ENCODE results near the gene ANKRD17.

Gene ANKRD17

GRCh38 chr4:73129319-73129718 is 129.3 kb downstream of the ANKRD17 start:
- no peak overlapping the region for H3K27ac ChIP-seq
- no peak overlapping the region for H3K4me3 ChIP-seq
- TF ChIP-seq, protein P1, sequence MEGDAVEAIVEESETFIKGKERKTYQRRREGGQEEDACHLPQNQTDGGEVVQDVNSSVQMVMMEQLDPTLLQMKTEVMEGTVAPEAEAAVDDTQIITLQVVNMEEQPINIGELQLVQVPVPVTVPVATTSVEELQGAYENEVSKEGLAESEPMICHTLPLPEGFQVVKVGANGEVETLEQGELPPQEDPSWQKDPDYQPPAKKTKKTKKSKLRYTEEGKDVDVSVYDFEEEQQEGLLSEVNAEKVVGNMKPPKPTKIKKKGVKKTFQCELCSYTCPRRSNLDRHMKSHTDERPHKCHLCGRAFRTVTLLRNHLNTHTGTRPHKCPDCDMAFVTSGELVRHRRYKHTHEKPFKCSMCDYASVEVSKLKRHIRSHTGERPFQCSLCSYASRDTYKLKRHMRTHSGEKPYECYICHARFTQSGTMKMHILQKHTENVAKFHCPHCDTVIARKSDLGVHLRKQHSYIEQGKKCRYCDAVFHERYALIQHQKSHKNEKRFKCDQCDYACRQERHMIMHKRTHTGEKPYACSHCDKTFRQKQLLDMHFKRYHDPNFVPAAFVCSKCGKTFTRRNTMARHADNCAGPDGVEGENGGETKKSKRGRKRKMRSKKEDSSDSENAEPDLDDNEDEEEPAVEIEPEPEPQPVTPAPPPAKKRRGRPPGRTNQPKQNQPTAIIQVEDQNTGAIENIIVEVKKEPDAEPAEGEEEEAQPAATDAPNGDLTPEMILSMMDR (IDR thresholded peaks at IDR 0.05), result no peak
- DNase-seq (ENCODE audit: low spot score), result no peak

- TF ChIP-seq, protein P1 (IDR thresholded peaks at IDR 0.05), result no peak
- Histone ChIP-seq H3K27ac (no peak overlapping the region), H3K4me3 (no peak overlapping the region)
- no peak for DNase-seq (ENCODE audit: low spot score)
Measured at GRCh38 chr4:73127839-73128453, 130.7 kb downstream of the ANKRD17 start.

- TF ChIP-seq, protein P1 (IDR thresholded peaks at IDR 0.05), result no peak
- no peak for DNase-seq (ENCODE audit: low spot score)
- H3K4me3 ChIP-seq, result no peak overlapping the region
- no peak overlapping the region for H3K27ac ChIP-seq
Measured at GRCh38 chr4:73109493-73109892, 149.1 kb downstream of the ANKRD17 start.

DNA sequence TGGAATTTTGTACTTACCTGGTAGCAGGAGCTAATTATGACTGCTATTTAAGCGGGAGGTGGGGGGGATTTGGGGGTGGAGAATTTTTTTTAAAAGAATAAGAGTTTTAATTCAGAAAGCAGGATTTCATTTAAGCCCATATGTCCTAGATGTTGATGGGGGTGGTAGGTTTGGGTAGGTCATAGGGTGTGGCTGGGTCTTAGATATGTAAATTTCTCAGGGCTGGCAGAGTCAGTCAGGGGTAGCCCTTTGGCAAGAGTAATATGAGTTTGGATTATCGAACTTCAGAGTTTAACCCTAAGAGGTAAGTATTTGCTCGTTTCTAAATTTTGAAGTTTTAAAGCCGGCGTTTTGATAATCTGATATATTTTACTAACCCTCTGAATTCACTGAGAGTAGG is 153.9 kb downstream of the ANKRD17 start:
- DNase-seq (ENCODE audit: low spot score), result no peak
- TF ChIP-seq, protein P1 (IDR thresholded peaks at IDR 0.05), result no peak
- Histone ChIP-seq H3K4me3 (no peak overlapping the region), H3K27ac (no peak overlapping the region)

DNA sequence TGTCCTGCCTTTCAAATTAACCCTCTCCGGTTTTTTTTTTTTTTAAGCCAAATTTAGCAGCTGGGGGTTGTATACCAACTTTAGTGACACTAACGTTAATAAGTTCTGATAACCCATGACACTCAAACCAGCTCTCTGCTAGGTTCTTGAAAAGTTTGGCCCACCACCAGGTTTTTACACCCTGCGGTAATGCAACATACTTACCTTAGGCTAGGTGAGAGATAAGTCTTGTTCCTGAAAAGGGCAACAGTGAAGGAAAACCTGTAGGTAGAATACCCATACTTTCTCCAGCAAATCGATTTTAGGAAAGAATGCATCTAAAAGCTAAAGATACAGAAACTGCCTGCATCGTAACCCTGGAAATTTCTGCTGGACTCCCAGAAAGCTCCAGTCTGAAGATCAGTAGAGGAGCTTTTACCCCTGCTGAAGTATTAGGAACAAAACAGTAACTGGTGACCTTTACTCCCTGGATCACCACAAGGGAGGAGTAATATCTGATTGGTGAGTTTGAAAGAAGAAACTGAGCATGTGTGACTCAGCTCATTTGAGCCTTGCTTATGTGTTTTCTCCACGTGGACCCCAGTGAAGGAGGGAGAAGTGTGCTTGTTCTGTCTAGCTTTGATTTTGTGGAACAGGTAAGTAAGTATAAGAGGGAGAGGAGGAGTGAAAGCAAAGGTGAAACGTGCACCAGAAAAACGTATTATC is 154.6 kb downstream of the ANKRD17 start:
- Histone ChIP-seq H3K4me3 (no peak overlapping the region), H3K27ac (no peak overlapping the region)
- TF ChIP-seq, protein P1 (IDR thresholded peaks at IDR 0.05), result no peak
- DNase-seq (ENCODE audit: low spot score), result no peak

DNA sequence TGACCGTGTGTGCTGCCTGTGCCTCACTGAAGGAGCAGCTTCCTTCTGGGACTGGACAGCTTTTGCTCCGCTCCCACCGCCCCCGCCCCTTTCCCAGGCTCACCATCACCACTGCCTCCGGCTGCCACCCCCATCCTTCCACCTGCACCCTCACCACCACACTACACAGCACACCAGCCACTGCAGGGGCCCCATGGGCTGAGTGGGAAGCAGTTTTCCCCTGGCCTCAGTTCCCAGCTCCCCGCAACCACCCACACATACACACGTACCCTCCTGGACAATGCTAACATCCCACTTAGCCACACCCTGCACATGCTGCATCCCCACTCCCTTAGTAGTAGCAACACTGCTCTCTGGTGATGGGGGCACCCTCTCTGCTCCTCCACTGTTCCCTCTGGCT is 159.5 kb downstream of the ANKRD17 start:
- Histone ChIP-seq H3K27ac (peak overlapping the region in 1 of 2 donors; percentile 6), H3K4me3 (no peak overlapping the region)
- DNase-seq (ENCODE audit: low spot score), result no peak
- TF ChIP-seq, protein P1 (IDR thresholded peaks at IDR 0.05), result no peak

- no peak overlapping the region for H3K4me3 ChIP-seq
- TF ChIP-seq, protein P1 (IDR thresholded peaks at IDR 0.05), result no peak
- peak overlapping the region in 1 of 2 donors; percentile 6 for H3K27ac ChIP-seq
- DNase-seq (ENCODE audit: low spot score), result no peak
Measured at GRCh38 chr4:73098713-73099112, 159.9 kb downstream of the ANKRD17 start.

All from coronary artery (tissue), 2 donors.